Left ventricle myocardium inferior (tissue), 1 donor: ENCODE measurements around the gene TTC4. TPM values are rescaled to one million over a fixed set of nuclear protein-coding genes. Genes with fewer than 3 reads are reported as not detected.
A peak's percentile ranks its signal among the peaks of the same experiment; 100 is the strongest.

Experiments
- DNase-seq: peaks from one replicate; pipeline ENCODE4 v3.0.0-alpha.2; 2020
- H3K27ac ChIP-seq: fragments of 200-600 bp; replicated peaks from 2 replicates; pipeline ENCODE4 v1.8.0; 2021
- H3K27me3 ChIP-seq: fragments of 200-600 bp; 2 replicates; pipeline ENCODE4 v1.8.0; 2021; ENCODE audit warnings: low read depth
- H3K36me3 ChIP-seq: fragments of 200-600 bp; 2 replicates; pipeline ENCODE4 v1.8.0; 2021
- H3K4me1 ChIP-seq: fragments of 200-600 bp; 2 replicates; pipeline ENCODE4 v1.8.0; 2021
- H3K4me3 ChIP-seq: fragments of 200-600 bp; 2 replicates; pipeline ENCODE4 v1.8.0; 2021; ENCODE audit warnings: mild to moderate bottlenecking, moderate library complexity
- H3K9me3 ChIP-seq: fragments of 200-600 bp; replicated peaks from 2 replicates; pipeline ENCODE4 v1.8.0; 2021
- CTCF ChIP-seq: fragments of 200-600 bp; IDR thresholded peaks from 2 replicates; pipeline ENCODE4 v1.8.0; 2021; ENCODE audit warnings: antibody characterized with exemption, mild to moderate bottlenecking, borderline replicate concordance
- intact Hi-C: fragments of 100-400 bp; cut with micrococcal nuclease; formaldehyde crosslinking; loops from one replicate; pipeline ENCODE4 v1.11.0; 2022
- total RNA-seq: library from RNA; stranded (reverse); fragmentation: NEBNext Ultra II Directional; extraction: Animal tissue kit (Norgen Biotek cat#: 25700); gene quantifications from one replicate; pipeline ENCODE4 v1.2.1, GENCODE V29; 2021
- donor health status: DM: no; HTN: yes; CAD: no; lungs with severe emphysema.

TTC4 gene
- total RNA-seq, 1 donor from 2014 or later: 16.1 TPM

DNA sequence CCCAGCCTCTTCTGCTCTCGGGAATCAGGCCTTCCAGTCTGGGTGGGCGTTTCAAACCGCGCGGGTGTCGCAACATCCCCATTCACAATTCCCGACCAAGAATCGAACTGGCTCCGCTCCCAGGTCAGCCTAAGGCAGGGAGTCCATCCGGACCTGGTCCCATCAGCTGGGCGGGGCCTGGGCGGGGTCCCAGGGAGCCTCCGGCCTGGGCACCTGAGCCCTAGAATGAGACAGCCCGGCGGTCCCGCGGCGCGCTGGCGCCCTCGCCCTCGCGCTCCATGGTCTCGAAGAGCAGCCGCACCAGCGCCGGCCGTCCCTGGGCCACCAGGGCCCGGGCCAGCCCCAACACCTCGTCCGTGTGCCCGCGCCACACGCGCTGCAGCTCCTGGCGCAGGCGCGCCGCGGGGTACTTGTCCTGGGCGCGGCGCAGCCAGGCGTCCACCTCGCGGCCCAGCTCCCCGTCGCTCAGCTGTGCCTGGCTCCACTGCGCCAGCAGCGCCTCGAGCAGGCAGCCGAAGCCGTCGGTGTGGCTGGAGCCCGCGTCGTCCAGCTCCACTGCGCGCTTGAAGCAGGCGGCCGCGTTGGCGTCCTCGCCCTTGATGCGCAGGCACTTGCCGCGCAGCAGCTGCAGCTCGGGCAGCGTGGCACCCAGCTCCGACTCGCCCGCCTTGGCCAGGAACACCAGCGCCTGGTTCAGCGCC is 65.5 kb downstream of the TTC4 start:
- Histone ChIP-seq H3K4me3 (peak overlapping the region; percentile 46), H3K9me3 (no peaks in the 10 kb centered on the region), H3K27me3 (peaks cover 45% of the 10 kb centered on the region), H3K36me3 (no peaks in the 10 kb centered on the region), H3K4me1 (peaks cover 12% of the 10 kb centered on the region), H3K27ac (no peak overlapping the region)
- no peak for DNase-seq
- intact Hi-C loops: no loop called here
- TF ChIP-seq CTCF: no peak

- H3K36me3 ChIP-seq: no peaks in the 10 kb centered on the region
- H3K9me3 ChIP-seq: no peaks in the 10 kb centered on the region
- DNase-seq: no peak
- no peak overlapping the region for H3K4me3 ChIP-seq
- peaks cover 8% of the 10 kb centered on the region for H3K4me1 ChIP-seq
- intact Hi-C loops: no loop called here
- TF ChIP-seq CTCF: no peak
- H3K27me3 ChIP-seq: peaks cover 55% of the 10 kb centered on the region
- H3K27ac ChIP-seq: no peak overlapping the region
Observed at GRCh38 chr1:54782156-54782555, 66.5 kb downstream of the TTC4 start.

DNA sequence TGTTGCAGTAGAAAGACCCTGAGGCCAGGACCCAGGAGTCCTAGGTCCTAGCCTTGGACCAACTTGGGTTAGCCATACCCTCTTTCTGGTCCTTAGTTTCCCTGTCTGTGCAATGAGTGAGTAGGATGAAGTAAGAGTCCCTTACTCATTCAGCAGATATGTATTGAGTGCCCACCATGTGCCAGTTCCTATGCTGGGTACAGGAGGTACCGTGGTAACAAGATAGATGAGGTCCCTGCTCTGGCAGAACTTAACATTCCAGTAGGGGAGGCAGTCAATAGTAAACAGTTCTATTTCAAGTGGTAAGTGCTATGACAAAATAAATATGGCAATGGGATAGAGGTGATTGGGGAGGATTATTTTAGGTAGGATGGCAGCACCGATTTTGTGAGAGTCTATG is 66.9 kb downstream of the TTC4 start:
- Histone ChIP-seq H3K36me3 (no peaks in the 10 kb centered on the region), H3K27ac (no peak overlapping the region), H3K4me3 (no peak overlapping the region), H3K27me3 (peaks cover 59% of the 10 kb centered on the region), H3K9me3 (no peaks in the 10 kb centered on the region), H3K4me1 (peaks cover 8% of the 10 kb centered on the region)
- intact Hi-C loops: no loop called here
- TF ChIP-seq CTCF: no peak
- no peak for DNase-seq

DNA sequence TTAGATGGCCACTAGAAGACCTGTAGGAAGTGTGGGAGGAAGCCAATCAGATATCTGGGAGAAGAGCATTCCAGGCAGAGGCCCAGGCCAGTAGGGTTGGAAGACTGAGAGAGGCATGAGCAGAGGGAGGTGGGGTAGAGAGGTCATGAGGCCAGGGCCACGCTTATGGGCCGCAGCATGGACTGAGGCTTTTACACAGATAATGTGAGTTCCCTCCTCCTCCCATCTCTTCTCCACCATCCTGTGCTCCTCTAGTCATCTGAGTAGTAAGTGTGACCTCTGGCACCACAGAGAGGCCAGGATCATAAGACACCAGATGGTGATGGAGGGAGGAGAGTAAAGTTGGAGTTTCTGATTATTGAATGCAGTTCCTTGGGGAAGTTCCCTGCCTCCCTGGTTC is 68.4 kb downstream of the TTC4 start:
- Histone ChIP-seq H3K4me1 (peaks cover 8% of the 10 kb centered on the region), H3K27ac (no peak overlapping the region), H3K27me3 (peaks cover 63% of the 10 kb centered on the region), H3K4me3 (no peak overlapping the region), H3K36me3 (no peaks in the 10 kb centered on the region), H3K9me3 (no peaks in the 10 kb centered on the region)
- no peak for TF ChIP-seq CTCF
- intact Hi-C loops: no loop called here
- DNase-seq: no peak

DNA sequence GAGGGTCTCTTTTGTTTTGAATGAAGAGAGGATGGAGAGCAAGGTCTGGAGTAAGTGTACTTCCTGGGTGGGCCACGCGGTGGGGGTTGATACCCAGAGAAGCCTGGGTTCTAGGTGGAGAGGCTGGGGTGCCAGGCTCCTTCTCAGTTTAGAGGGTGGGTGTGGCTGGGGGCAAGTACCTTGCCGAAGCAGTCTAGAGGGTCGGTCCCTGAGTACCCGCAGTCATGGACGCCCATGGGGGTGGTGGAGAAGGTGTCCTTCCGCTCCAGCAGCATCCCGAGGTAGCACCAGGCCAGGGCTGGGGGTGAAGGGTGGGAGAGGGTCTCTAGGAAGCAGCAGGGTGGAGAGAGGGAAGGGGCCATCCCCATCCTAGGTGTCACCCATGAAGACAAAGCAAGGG is 71.1 kb downstream of the TTC4 start:
- Histone ChIP-seq H3K27me3 (peaks cover 53% of the 10 kb centered on the region), H3K4me3 (no peak overlapping the region), H3K36me3 (no peaks in the 10 kb centered on the region), H3K27ac (no peak overlapping the region), H3K4me1 (no peaks in the 10 kb centered on the region), H3K9me3 (peaks cover 3% of the 10 kb centered on the region)
- DNase-seq: no peak
- no peak for TF ChIP-seq CTCF
- intact Hi-C loops: no loop called here
